Liver (tissue), 3 donors: ENCODE measurements around the gene VWA7.

Source experiments
- FOXA1 ChIP-seq: IDR thresholded peaks from 2 replicates; pipeline ENCODE4 v1.6.1; 2016; ENCODE audit warnings: antibody characterized with exemption
- GABPA ChIP-seq, 2 donors: IDR thresholded peaks in 1 of 2; conservative IDR thresholded peaks in 1 of 2; 2 replicates each; pipeline ENCODE4 v1.6.1; 2016; ENCODE audit warnings: antibody characterized with exemption in 2 of 2, mild to moderate bottlenecking in 1 of 2, moderate library complexity in 1 of 2
- RAD21 ChIP-seq, 2 donors: IDR thresholded peaks; 2 replicates each; pipeline ENCODE4 v1.6.1; 2016; ENCODE audit warnings: antibody characterized with exemption in 2 of 2, mild to moderate bottlenecking in 2 of 2
- RXRA ChIP-seq, 2 donors: IDR thresholded peaks; 2 replicates each; pipeline ENCODE4 v1.6.1; 2017 to 2018; ENCODE audit warnings: antibody characterized with exemption in 2 of 2, mild to moderate bottlenecking in 1 of 2
- SP1 ChIP-seq: IDR thresholded peaks from 2 replicates; pipeline ENCODE4 v1.6.1; 2018; ENCODE audit warnings: antibody characterized with exemption, mild to moderate bottlenecking
- YY1 ChIP-seq: IDR thresholded peaks from 2 replicates; pipeline ENCODE4 v1.6.1; 2016; ENCODE audit warnings: antibody characterized with exemption, mild to moderate bottlenecking
- TF ChIP-seq, protein P1 (sequence below): fragments of 150-350 bp; IDR thresholded peaks from 2 replicates; pipeline ENCODE4 v1.5.1; 2017; ENCODE audit warnings: improper control_type of control experiment, low read depth, low read length; ENCODE audit not compliant: missing input control
- donor health status: healthy.
- donor health status: healthy.

DNA sequence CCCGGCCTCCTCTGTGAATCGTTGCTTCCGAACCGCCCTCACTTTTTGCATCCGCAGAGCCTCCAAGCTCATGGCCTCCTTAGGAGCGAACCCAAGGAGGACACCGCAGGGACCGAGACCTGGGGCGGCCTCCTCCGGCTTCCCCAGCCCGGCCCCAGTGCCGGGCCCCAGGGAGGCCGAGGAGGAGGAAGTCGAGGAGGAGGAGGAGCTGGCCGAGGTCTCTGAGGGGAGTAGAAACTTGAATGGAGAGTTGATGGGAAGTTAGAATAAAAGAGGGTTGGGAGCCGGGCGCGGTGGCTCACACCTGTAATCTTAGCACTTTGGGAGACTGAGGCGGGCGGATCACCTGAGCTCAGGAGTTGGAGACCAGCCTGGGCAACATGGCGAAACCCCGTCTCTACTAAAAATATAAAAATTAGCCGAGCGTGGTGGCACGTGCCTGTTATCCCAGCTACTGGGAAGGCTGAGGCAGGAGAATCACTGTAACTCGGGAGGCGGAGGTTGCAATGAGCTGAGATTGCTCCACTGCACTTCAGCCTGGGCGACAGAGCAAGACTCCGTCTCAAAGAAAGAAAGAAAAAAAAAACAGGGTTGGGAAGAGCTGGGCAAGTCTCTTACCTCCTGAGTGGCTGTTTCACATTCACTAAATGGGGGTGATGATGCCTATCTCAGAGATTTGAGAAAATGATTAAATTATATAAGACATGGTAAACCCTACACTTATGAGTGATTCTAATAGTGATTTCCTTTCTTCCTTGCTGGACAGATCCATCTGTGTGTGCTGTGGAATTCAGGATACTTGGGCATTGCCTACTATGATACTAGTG is 36.5 kb downstream of the VWA7 start:
- TF ChIP-seq SP1: no peak
- no peak for TF ChIP-seq FOXA1
- TF ChIP-seq, protein P1, sequence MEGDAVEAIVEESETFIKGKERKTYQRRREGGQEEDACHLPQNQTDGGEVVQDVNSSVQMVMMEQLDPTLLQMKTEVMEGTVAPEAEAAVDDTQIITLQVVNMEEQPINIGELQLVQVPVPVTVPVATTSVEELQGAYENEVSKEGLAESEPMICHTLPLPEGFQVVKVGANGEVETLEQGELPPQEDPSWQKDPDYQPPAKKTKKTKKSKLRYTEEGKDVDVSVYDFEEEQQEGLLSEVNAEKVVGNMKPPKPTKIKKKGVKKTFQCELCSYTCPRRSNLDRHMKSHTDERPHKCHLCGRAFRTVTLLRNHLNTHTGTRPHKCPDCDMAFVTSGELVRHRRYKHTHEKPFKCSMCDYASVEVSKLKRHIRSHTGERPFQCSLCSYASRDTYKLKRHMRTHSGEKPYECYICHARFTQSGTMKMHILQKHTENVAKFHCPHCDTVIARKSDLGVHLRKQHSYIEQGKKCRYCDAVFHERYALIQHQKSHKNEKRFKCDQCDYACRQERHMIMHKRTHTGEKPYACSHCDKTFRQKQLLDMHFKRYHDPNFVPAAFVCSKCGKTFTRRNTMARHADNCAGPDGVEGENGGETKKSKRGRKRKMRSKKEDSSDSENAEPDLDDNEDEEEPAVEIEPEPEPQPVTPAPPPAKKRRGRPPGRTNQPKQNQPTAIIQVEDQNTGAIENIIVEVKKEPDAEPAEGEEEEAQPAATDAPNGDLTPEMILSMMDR: no peak
- no peak for TF ChIP-seq RXRA (IDR thresholded peaks at IDR 0.05)
- no peak for TF ChIP-seq GABPA (IDR thresholded peaks at IDR 0.05 in 1 of 2, conservative IDR thresholded peaks at IDR 0.05 in 1 of 2)
- TF ChIP-seq YY1: no peak
- no peak for TF ChIP-seq RAD21 (IDR thresholded peaks at IDR 0.05)
